ENCODE data around the gene IL2RA.

IL2RA gene

GRCh38 chr10:5975641-5976473 lies 86.3 kb downstream of the IL2RA start:
- no peak overlapping the region for H3K27ac ChIP-seq
- TF ChIP-seq ZFX (IDR thresholded peaks at IDR 0.05) (no peak), CTCF (conservative IDR thresholded peaks at IDR 0.05) (no peak)

- TF ChIP-seq CTCF (conservative IDR thresholded peaks at IDR 0.05): no peak
- no peak for TF ChIP-seq ZFX (IDR thresholded peaks at IDR 0.05)
- H3K27ac ChIP-seq: no peak overlapping the region
These were observed 89.1 kb downstream of the IL2RA start for GRCh38 chr10:5973069-5973468.

- TF ChIP-seq CTCF (conservative IDR thresholded peaks at IDR 0.05): no peak
- TF ChIP-seq ZFX (IDR thresholded peaks at IDR 0.05): no peak
- H3K27ac ChIP-seq: no peak overlapping the region
These were observed 90.3 kb downstream of the IL2RA start for GRCh38 chr10:5971886-5972285.

GRCh38 chr10:5971315-5971832 lies 90.8 kb downstream of the IL2RA start:
- TF ChIP-seq CTCF (conservative IDR thresholded peaks at IDR 0.05) (no peak), ZFX (IDR thresholded peaks at IDR 0.05) (no peak)

GRCh38 chr10:5970527-5970926 lies 91.6 kb downstream of the IL2RA start:
- no peak overlapping the region for H3K27ac ChIP-seq
- no peak for TF ChIP-seq CTCF (conservative IDR thresholded peaks at IDR 0.05)
- no peak for TF ChIP-seq ZFX (IDR thresholded peaks at IDR 0.05)

More at GRCh38 chr10:5971315-5971832, 90.8 kb downstream of the IL2RA start:
- peak overlapping the region; percentile 23; the same call in 1 of the 2 replicates for H3K27ac ChIP-seq

- H3K27ac ChIP-seq: no peak overlapping the region
- TF ChIP-seq ZFX (IDR thresholded peaks at IDR 0.05) (no peak), CTCF (conservative IDR thresholded peaks at IDR 0.05) (no peak)
These were observed 92.1 kb downstream of the IL2RA start for GRCh38 chr10:5970066-5970465.

GRCh38 chr10:5968681-5969453 lies 93.3 kb downstream of the IL2RA start:
- TF ChIP-seq ZFX (IDR thresholded peaks at IDR 0.05) (no peak), CTCF (conservative IDR thresholded peaks at IDR 0.05) (no peak)
- no peak overlapping the region for H3K27ac ChIP-seq

Measured in C4-2B (cell line).